Vagina (tissue), 2 donors: ENCODE data around the gene KIF3B. TPM values are rescaled to one million over a fixed set of nuclear protein-coding genes. Genes with fewer than 3 reads are reported as not detected.
"Not testable (repeated sequence)": the region's sequence is repeated elsewhere in the genome, so short reads cannot be mapped to it uniquely, and the experiment has no call there.

Experiments used
- DNase-seq, 2 donors: peaks; one replicate each; pipeline ENCODE4 v3.0.0-alpha.2; 2017; ENCODE audit errors: extremely low spot score in 2 of 2
- H3K27ac ChIP-seq: fragments of 200-600 bp; sonication (generic); one replicate; pipeline ENCODE4 v1.5.1; 2019
- H3K27me3 ChIP-seq: fragments of 200-600 bp; sonication (generic); one replicate; pipeline ENCODE4 v1.5.1; 2019
- H3K36me3 ChIP-seq, 2 donors: fragments of 200-600 bp; sonication (generic); one replicate each; pipeline ENCODE4 v1.5.1; 2017 to 2019
- H3K4me1 ChIP-seq: fragments of 200-600 bp; sonication (generic); one replicate; pipeline ENCODE4 v1.5.1; 2019
- H3K4me3 ChIP-seq, 2 donors: fragments of 200-600 bp; sonication (generic); 1 replicate in 1 of 2; 2 replicates in 1 of 2; pipeline ENCODE4 v1.5.1; 2016 to 2019
- H3K9me3 ChIP-seq: fragments of 200-600 bp; sonication (generic); one replicate; pipeline ENCODE4 v1.5.1; 2019
- POLR2A ChIP-seq, 2 donors: fragments of 450-650 bp; IDR thresholded peaks; one replicate each; pipeline ENCODE4 v1.6.1; 2017; ENCODE audit warnings: antibody characterized with exemption in 2 of 2, mild to moderate bottlenecking in 2 of 2, moderate library complexity in 2 of 2
- POLR2AphosphoS5 ChIP-seq, 2 donors: sonication (generic); formaldehyde crosslinking; IDR thresholded peaks; one replicate each; pipeline ENCODE4 v1.9.0; 2017; ENCODE audit warnings: antibody characterized with exemption in 2 of 2, mild to moderate bottlenecking in 2 of 2, low read depth in 1 of 2; ENCODE audit not compliant: insufficient read depth in 1 of 2
- intact Hi-C: fragments of 100-400 bp; cut with DNase I; formaldehyde crosslinking; loops from one replicate; pipeline ENCODE4 v1.15.1; 2023
- total RNA-seq: library from RNA; depleted of rRNA; stranded (reverse); fragments of >200 nt; gene quantifications from one replicate; pipeline ENCODE4 v1.2.3, GENCODE V29; 2016
- TF ChIP-seq, protein P1 (sequence below), 3 experiments: fragments of 450-650 bp in 2 of 3; fragments of 200-600 bp in 1 of 3; sonication (generic) in 1 of 3; IDR thresholded peaks; one replicate each; pipeline ENCODE4 v1.5.1; 2017 to 2019; ENCODE audit warnings: antibody characterized with exemption in 3 of 3, mild to moderate bottlenecking in 2 of 3, moderate library complexity in 2 of 3

The KIF3B gene
- total RNA-seq, 1 donor from 2014 or later, result 16.2 TPM

DNA sequence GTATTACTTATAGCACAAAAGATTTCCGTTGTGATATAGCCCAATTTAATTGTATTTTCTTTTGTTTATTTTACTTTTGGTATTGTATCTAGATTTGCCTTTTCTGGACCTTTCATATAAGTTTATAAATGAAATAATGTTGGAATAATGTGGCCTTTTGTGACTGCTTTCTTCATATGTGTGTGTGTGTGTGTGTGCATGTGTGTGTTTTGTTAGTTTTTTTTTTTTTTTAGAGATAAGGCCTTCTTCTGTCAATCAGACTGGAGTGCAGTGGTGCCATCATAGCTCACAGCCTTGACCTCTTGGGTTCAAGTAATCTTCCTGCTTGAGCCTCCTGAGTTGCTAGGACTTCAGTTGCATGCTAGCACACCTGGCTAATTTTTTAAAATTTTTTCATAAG lies 42.9 kb downstream of the KIF3B start:
- no peak for TF ChIP-seq POLR2A (IDR thresholded peaks at IDR 0.05)
- no peak for TF ChIP-seq POLR2AphosphoS5 (IDR thresholded peaks at IDR 0.05; ENCODE audit: insufficient read depth in 1 of 2, low read depth in 1 of 2)
- TF ChIP-seq, protein P1, sequence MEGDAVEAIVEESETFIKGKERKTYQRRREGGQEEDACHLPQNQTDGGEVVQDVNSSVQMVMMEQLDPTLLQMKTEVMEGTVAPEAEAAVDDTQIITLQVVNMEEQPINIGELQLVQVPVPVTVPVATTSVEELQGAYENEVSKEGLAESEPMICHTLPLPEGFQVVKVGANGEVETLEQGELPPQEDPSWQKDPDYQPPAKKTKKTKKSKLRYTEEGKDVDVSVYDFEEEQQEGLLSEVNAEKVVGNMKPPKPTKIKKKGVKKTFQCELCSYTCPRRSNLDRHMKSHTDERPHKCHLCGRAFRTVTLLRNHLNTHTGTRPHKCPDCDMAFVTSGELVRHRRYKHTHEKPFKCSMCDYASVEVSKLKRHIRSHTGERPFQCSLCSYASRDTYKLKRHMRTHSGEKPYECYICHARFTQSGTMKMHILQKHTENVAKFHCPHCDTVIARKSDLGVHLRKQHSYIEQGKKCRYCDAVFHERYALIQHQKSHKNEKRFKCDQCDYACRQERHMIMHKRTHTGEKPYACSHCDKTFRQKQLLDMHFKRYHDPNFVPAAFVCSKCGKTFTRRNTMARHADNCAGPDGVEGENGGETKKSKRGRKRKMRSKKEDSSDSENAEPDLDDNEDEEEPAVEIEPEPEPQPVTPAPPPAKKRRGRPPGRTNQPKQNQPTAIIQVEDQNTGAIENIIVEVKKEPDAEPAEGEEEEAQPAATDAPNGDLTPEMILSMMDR (IDR thresholded peaks at IDR 0.05), result no peak
- DNase-seq, result no peak
- Histone ChIP-seq H3K4me1 (no peaks in the 10 kb centered on the region), H3K4me3 (no peak overlapping the region), H3K27me3 (no peaks in the 10 kb centered on the region), H3K36me3 (peaks cover 3 to 20% of the 10 kb centered on the region in 2 donors), H3K27ac (no peak overlapping the region), H3K9me3 (no peaks in the 10 kb centered on the region)
- intact Hi-C loops, result no loop called here

DNA sequence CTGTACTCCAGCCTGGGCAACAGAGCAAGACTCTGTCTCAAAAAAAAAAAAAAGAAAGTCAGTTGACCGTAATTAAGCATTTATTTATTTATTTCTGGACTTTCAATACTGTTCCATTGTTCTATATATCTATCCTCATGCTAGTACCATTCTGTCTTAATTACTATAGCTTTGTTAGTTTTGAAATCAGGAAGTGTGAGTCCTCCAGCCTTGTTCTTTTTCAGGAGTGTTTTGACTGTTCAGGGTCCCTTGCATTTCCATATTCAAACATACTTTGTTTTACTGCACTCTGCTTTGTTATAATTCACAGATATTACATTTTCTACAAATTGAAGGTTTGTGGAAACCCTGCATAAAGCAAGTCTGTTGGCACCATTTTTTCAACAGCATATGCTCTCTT lies 43.9 kb downstream of the KIF3B start:
- intact Hi-C loops, result no loop called here
- H3K36me3 ChIP-seq, result peaks cover under 1 to 14% of the 10 kb centered on the region in 2 donors
- H3K4me3 ChIP-seq, result no peak overlapping the region
- H3K27me3 ChIP-seq, result no peaks in the 10 kb centered on the region
- H3K9me3 ChIP-seq, result no peaks in the 10 kb centered on the region
- TF ChIP-seq POLR2AphosphoS5 (IDR thresholded peaks at IDR 0.05; ENCODE audit: insufficient read depth in 1 of 2, low read depth in 1 of 2) (no peak), POLR2A (IDR thresholded peaks at IDR 0.05) (no peak)
- TF ChIP-seq, protein P1 (IDR thresholded peaks at IDR 0.05), result no peak
- no peak overlapping the region for H3K27ac ChIP-seq
- no peak for DNase-seq
- no peaks in the 10 kb centered on the region for H3K4me1 ChIP-seq

DNA sequence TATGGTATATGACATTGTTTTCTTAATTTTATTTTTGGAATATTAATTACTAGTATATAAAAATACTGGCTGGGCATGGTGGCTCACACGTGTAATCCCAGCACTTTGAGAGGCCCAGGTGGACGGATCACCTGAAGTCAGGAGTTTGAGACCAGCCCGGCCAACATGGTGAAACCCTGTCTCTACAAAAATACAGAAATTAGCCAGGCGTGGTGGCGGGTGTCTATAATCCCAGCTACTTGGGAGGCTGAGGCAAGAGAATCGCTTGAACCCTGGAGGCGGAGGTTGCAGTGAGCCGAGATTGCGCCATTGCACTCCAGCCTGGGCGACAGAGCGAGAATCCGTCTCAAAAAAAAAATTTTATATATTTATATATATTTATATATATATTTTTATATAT lies 44.8 kb downstream of the KIF3B start:
- H3K9me3 ChIP-seq, H3K4me3 ChIP-seq, H3K36me3 ChIP-seq, H3K27me3 ChIP-seq, DNase-seq, intact Hi-C loops, H3K27ac ChIP-seq, H3K4me1 ChIP-seq: not testable (repeated sequence)

DNA sequence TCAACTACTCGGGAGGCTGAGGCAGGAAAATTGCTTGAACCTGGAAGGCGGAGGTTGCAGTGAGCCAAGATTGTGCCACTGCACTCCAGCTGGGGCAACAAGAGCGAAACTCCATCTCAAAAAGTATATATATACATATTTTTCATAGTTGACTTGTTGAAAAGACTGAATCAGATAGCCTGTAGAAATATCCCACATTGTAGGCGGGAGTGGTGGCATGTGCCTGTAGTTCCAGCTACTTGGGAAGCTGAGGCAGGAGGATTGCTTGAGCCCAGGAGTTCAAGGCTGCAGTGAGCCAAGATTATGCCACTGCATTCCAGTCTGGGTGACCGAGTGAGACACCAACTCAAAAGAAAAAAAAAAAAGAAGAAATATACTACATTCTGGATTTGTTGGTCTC lies 46.3 kb downstream of the KIF3B start:
- H3K4me3 ChIP-seq, H3K27ac ChIP-seq, intact Hi-C loops, H3K36me3 ChIP-seq, DNase-seq, H3K27me3 ChIP-seq, H3K9me3 ChIP-seq, H3K4me1 ChIP-seq: not testable (repeated sequence)

- no peaks in the 10 kb centered on the region for H3K9me3 ChIP-seq
- DNase-seq, result no peak
- H3K27ac ChIP-seq, result no peak overlapping the region
- intact Hi-C loops, result no loop called here
- no peaks in the 10 kb centered on the region for H3K4me1 ChIP-seq
- H3K27me3 ChIP-seq, result no peaks in the 10 kb centered on the region
- TF ChIP-seq POLR2AphosphoS5 (IDR thresholded peaks at IDR 0.05; ENCODE audit: insufficient read depth in 1 of 2, low read depth in 1 of 2), result no peak
- no peak for TF ChIP-seq POLR2A (IDR thresholded peaks at IDR 0.05)
- TF ChIP-seq, protein P1 (IDR thresholded peaks at IDR 0.05), result no peak
- H3K4me3 ChIP-seq, result no peak overlapping the region
- H3K36me3 ChIP-seq, result peaks cover 0 to 5% of the 10 kb centered on the region in 2 donors
Measured at GRCh38 chr20:32325706-32326503, 48.5 kb downstream of the KIF3B start.

GRCh38 chr20:32326504-32326845 lies 49.0 kb downstream of the KIF3B start:
- H3K36me3 ChIP-seq, result peaks cover 3 to 7% of the 10 kb centered on the region in 2 donors
- H3K9me3 ChIP-seq, result no peaks in the 10 kb centered on the region
- H3K4me1 ChIP-seq, result no peaks in the 10 kb centered on the region
- H3K4me3 ChIP-seq, result no peak overlapping the region
- no peak overlapping the region for H3K27ac ChIP-seq
- no peak for DNase-seq
- intact Hi-C loops, result no loop called here
- no peaks in the 10 kb centered on the region for H3K27me3 ChIP-seq
- TF ChIP-seq, protein P1 (IDR thresholded peaks at IDR 0.05), result no peak
- no peak for TF ChIP-seq POLR2A (IDR thresholded peaks at IDR 0.05)
- TF ChIP-seq POLR2AphosphoS5 (IDR thresholded peaks at IDR 0.05; ENCODE audit: insufficient read depth in 1 of 2, low read depth in 1 of 2), result no peak
